IMR-90 (cell line): Measurements from ENCODE around the gene ABCG4.

Source experiments
- CEBPB ChIP-seq: IDR thresholded peaks from 2 replicates; pipeline ENCODE4 v1.6.1; 2012; ENCODE audit warnings: low read depth, low read length, improper control_type of control experiment
- CTCF ChIP-seq: conservative IDR thresholded peaks from 2 replicates; pipeline ENCODE4 v1.5.1; 2012; ENCODE audit warnings: mild to moderate bottlenecking, low read depth, low read length, improper control_type of control experiment
- ELK1 ChIP-seq: fragments of 150-350 bp; IDR thresholded peaks from 2 replicates; pipeline ENCODE4 v1.6.1; 2016; ENCODE audit warnings: low read depth, mild to moderate bottlenecking, low read length, moderate library complexity, borderline replicate concordance
- NFE2L2 ChIP-seq: fragments of 150-350 bp; IDR thresholded peaks from 2 replicates; pipeline ENCODE4 v1.6.1; 2016; ENCODE audit warnings: low read depth, mild to moderate bottlenecking, low read length
- POLR2A ChIP-seq: IDR thresholded peaks from 2 replicates; pipeline ENCODE4 v1.6.1; 2012; ENCODE audit warnings: mild to moderate bottlenecking, low read depth, low read length
- SMC3 ChIP-seq: fragments of 150-350 bp; IDR thresholded peaks from 2 replicates; pipeline ENCODE4 v1.6.1; 2016; ENCODE audit warnings: low read depth, mild to moderate bottlenecking, antibody characterized with exemption, low read length, moderate library complexity

DNA sequence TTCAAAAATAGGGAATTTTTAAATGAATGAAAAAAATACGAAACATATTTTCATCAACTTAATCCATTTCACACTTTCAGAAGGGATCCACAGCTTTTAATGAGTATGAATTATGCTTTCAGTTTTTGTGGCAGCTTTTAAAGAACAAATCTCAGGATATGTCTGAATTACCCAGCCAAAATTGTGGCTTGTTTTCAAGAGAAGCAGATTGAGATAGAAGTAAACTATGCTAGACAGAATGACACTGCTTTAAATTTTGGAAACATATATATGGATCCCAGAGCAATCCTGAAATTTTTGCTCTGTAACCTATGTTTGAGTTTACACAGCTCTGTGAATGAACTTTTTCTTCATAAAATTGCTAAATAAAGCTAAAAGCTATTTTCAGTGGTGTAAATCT lies 29.9 kb upstream of the ABCG4 start:
- TF ChIP-seq NFE2L2 = no peak
- no peak for TF ChIP-seq CTCF
- no peak for TF ChIP-seq ELK1
- TF ChIP-seq CEBPB = no peak
- TF ChIP-seq POLR2A = no peak
- TF ChIP-seq SMC3 = no peak
